Transverse colon (tissue), 3 donors: Measurements from ENCODE around the gene FA2H.

Experiments used
- EP300 ChIP-seq: sonication (generic); formaldehyde crosslinking; IDR thresholded peaks from one replicate; pipeline ENCODE4 v1.6.1; 2017; ENCODE audit warnings: antibody characterized with exemption, low read depth
- POLR2AphosphoS5 ChIP-seq, 3 donors: sonication (generic); formaldehyde crosslinking; IDR thresholded peaks; one replicate each; pipeline ENCODE4 v1.6.1; 2016; ENCODE audit warnings: antibody characterized with exemption in 3 of 3

- no peak for TF ChIP-seq POLR2AphosphoS5 (IDR thresholded peaks at IDR 0.05)
- no peak for TF ChIP-seq EP300
Measured at GRCh38 chr16:74673876-74674275, 100.7 kb downstream of the FA2H start.
